ENCODE data around the gene C4B.
"Not testable (repeated sequence)": the region's sequence is repeated elsewhere in the genome, so short reads cannot be mapped to it uniquely, and the experiment has no call there.

Gene C4B

GRCh38 chr6:32037598-32038524 is 23.3 kb downstream of the C4B start, which contains the start of gene CYP21A2:
Gene CYP21A2, plus strand, starts transcription at chr6:32038415. Its CDS starts 8 bp downstream, at chr6:32038423.
- not testable (repeated sequence) for DNase-seq

- not testable (repeated sequence) for DNase-seq
Observed at GRCh38 chr6:32038878-32039277, 24.3 kb downstream of the C4B start.

GRCh38 chr6:32039321-32040274 is 25.0 kb downstream of the C4B start:
- not testable (repeated sequence) for DNase-seq

- not testable (repeated sequence) for DNase-seq
Observed at GRCh38 chr6:32040299-32041049, 25.9 kb downstream of the C4B start.

GRCh38 chr6:32041050-32041321 is 26.4 kb downstream of the C4B start:
- not testable (repeated sequence) for DNase-seq

GRCh38 chr6:32041385-32041784 is 26.8 kb downstream of the C4B start:
- not testable (repeated sequence) for DNase-seq

GRCh38 chr6:32042276-32042675 is 27.7 kb downstream of the C4B start:
- DNase-seq: not testable (repeated sequence)

- not testable (repeated sequence) for DNase-seq
Observed at GRCh38 chr6:32043589-32044380, 29.2 kb downstream of the C4B start.

- DNase-seq: not testable (repeated sequence)
Observed at GRCh38 chr6:32044916-32045315, 30.3 kb downstream of the C4B start.

GRCh38 chr6:32045811-32046449 is 31.3 kb downstream of the C4B start:
- DNase-seq: no peak

- DNase-seq: no peak
Observed at GRCh38 chr6:32046450-32047083, 32.0 kb downstream of the C4B start.

GRCh38 chr6:32047084-32047478 is 32.5 kb downstream of the C4B start:
- DNase-seq: no peak

GRCh38 chr6:32047539-32047854 is 32.9 kb downstream of the C4B start:
- no peak for DNase-seq

GRCh38 chr6:32047855-32048766 is 33.5 kb downstream of the C4B start:
- DNase-seq: peak; percentile 85

- not testable (repeated sequence) for DNase-seq
Observed at GRCh38 chr6:32049149-32049548, 34.6 kb downstream of the C4B start.

GRCh38 chr6:32049736-32050135 is 35.1 kb downstream of the C4B start:
- DNase-seq: not testable (repeated sequence)

GRCh38 chr6:32050562-32050961 is 36.0 kb downstream of the C4B start:
- DNase-seq: no peak

- not testable (repeated sequence) for DNase-seq
Observed at GRCh38 chr6:32052626-32053025, 38.0 kb downstream of the C4B start.

- DNase-seq: not testable (repeated sequence)
Observed at GRCh38 chr6:32053314-32053713, 38.7 kb downstream of the C4B start.

GRCh38 chr6:32055756-32056155 is 41.2 kb downstream of the C4B start:
- DNase-seq: not testable (repeated sequence)

Data from OCI-M1 (cell line).